Measurements from ENCODE around the gene TNF. TPM values are rescaled to one million over a fixed set of nuclear protein-coding genes. Genes with fewer than 3 reads are reported as not detected.
A peak's percentile ranks its signal among the peaks of the same experiment; 100 is the strongest.

The TNF gene
- total and polyA plus RNA-seq, 2 of the 13 experiments (the other 11 are each of a cell fraction or from before 2014, with no cell fraction given) = not detected

- TF ChIP-seq KLF12 (CRISPR knock-in tag; IDR thresholded peaks at IDR 0.05; ENCODE audit: borderline replicate concordance) = no peak
These were observed 36.5 kb upstream of the TNF start (continued) for GRCh38 chr6:31538805-31539400.

GRCh38 chr6:31540640-31541039 lies 34.7 kb upstream of the TNF start:
- H4K20me1 ChIP-seq (ENCODE audit: insufficient read depth, low read length) = peaks cover 53% of the 10 kb centered on the region
- peak overlapping the region; percentile 99 for H3K4me2 ChIP-seq (ENCODE audit: low read depth, low read length)
- ChIA-PET POLR2A (interaction anchor here (0.7 to 6.9 kb wide), 16 partner anchors 10 to 627 kb away, joined by 3 to 123 read pairs (median 8); partner anchors contain the start of genes APOM, BAG6, C6orf47 and HSPA1A), CTCF (ENCODE audit: low intra/inter-chr PET ratio, low total read pairs) (no interaction called here)
- peak overlapping the region; percentile 96 for H3K9ac ChIP-seq (ENCODE audit: insufficient read depth, low read depth, low read length)
- H2AFZ ChIP-seq (ENCODE audit: low read length) = no peak overlapping the region
- peaks cover 21 to 47% of the 10 kb centered on the region in 2 experiments for H3K36me3 ChIP-seq (replicated peaks in 1 of 2; ENCODE audit: control insufficient read depth in 1 of 2, insufficient read depth in 2 of 2, low read length in 2 of 2)
- DNase-seq (ENCODE audit: low spot score) (no peak), ATAC-seq (no peak), FAIRE-seq (no peak)
- 20% methylated on average over 4 of the region's 4 CpGs for WGBS (ENCODE audit: low lambda C conversion rate)
- no TSS peak for BruUV-seq (replicated peaks)
- peak overlapping the region; percentile 95 for H3K27ac ChIP-seq (ENCODE audit: extremely low read length, insufficient read depth, low read length)
- intact Hi-C loops (cut with micrococcal nuclease; ENCODE audit: unreplicated experiment) (loop anchor here (10.0 kb wide), 1 partner anchor 114 kb away; the partner anchor contains the start of genes APOM and BAG6), in situ Hi-C loops (cut with HindIII; ENCODE audit: extremely low pct_ligation_motif_present, low pct_unique_long_range_greater_than_20kb) (no loop called here)
- peaks cover 68% of the 10 kb centered on the region for H3K79me2 ChIP-seq (ENCODE audit: insufficient read depth, low read length)
- no peaks in the 10 kb centered on the region; a peak in 2 of 5 replicates for H3K27me3 ChIP-seq (ENCODE audit: control insufficient read depth in 1 of 2, insufficient read depth in 2 of 2, low read length in 2 of 2)
- H3K4me3 ChIP-seq (replicated peaks in 1 of 3; ENCODE audit: insufficient read depth in 1 of 3, low read depth in 2 of 3, low read length in 3 of 3) = peak overlapping the region; percentile 66 to 99 (median 83)
- H3K9me3 ChIP-seq (ENCODE audit: low read length) = no peaks in the 10 kb centered on the region
- peaks cover 61% of the 10 kb centered on the region for H3K4me1 ChIP-seq (ENCODE audit: insufficient read depth, low read length)
- TF ChIP-seq ARNTL (CRISPR knock-in tag; IDR thresholded peaks at IDR 0.05) = 0 out of 2 replicates have a peak, but pooled peaks have one; percentile 36
- 0 out of 2 replicates have a peak, but pooled peaks have one; percentile 12 for TF ChIP-seq ZNF670 (CRISPR knock-in tag; IDR thresholded peaks at IDR 0.05; ENCODE audit: borderline replicate concordance)
- no peak for TF ChIP-seq ZNF512B (CRISPR knock-in tag; IDR thresholded peaks at IDR 0.05; ENCODE audit: borderline replicate concordance)
- TF ChIP-seq MTF2 (CRISPR knock-in tag; IDR thresholded peaks at IDR 0.05; ENCODE audit: borderline replicate concordance) = 0 out of 2 replicates have a peak, but pooled peaks have one; percentile 3
- 0 out of 2 replicates have a peak, but pooled peaks have one; percentile 10 for TF ChIP-seq DRAP1 (CRISPR knock-in tag; IDR thresholded peaks at IDR 0.05)
- no peak for TF ChIP-seq KLF13 (CRISPR knock-in tag; IDR thresholded peaks at IDR 0.05)
- no peak for TF ChIP-seq CEBPB (IDR thresholded peaks at IDR 0.05; ENCODE audit: borderline replicate concordance, low read depth, low read length)
- TF ChIP-seq ZBTB39 (CRISPR knock-in tag; IDR thresholded peaks at IDR 0.05) = 0 out of 2 replicates have a peak, but pooled peaks have one; percentile 36
- TF ChIP-seq LCORL (IDR thresholded peaks at IDR 0.05) = no peak
- 0 out of 2 replicates have a peak, but pooled peaks have one; percentile 11 for TF ChIP-seq LCORL (CRISPR knock-in tag; IDR thresholded peaks at IDR 0.05)
